IMR-90 (cell line): ENCODE measurements around the gene MTUS2. TPM values are rescaled to one million over a fixed set of nuclear protein-coding genes. Genes with fewer than 3 reads are reported as not detected.

Experiments used
- ATAC-seq: fragments of 200-7000 bp; cut with Tn5 transposase; 2 replicates; pipeline ENCODE4 v1.9.1; 2020; ENCODE audit warnings: low read depth, mild to moderate bottlenecking, moderate library complexity
- BruUV-seq: library from RNA; stranded (reverse); fragments of 400-500 nt; replicated peaks from 2 replicates; lab custom pipeline; 2021; lab: Mats Ljungman, UMichigan
- CTCF ChIA-PET: fragments of 300-600 bp; formaldehyde crosslinking; extraction: SDS; loops from one replicate; lab custom pipeline; 2021; ENCODE audit warnings: antibody characterized with exemption; lab: Yijun Ruan, JAX
- POLR2A ChIA-PET: fragments of 300-600 bp; sonication (Branson Sonifier 250); formaldehyde crosslinking; loops from one replicate; lab custom pipeline; 2022; ENCODE audit warnings: antibody characterized with exemption; ENCODE audit not compliant: unreplicated experiment; lab: Charles Lee
- DNase-seq: peaks from one replicate; pipeline ENCODE4 v3.0.0; 2013
- H2AFZ ChIP-seq: replicated peaks from 2 replicates; pipeline ENCODE3; 2013; ENCODE audit warnings: low read length, mild to moderate bottlenecking; ENCODE audit not compliant: poor library complexity
- H2AK5ac ChIP-seq: 2 replicates; pipeline ENCODE4 v1.6.1; 2013; ENCODE audit warnings: low read depth, low read length, inconsistent platforms
- H2AK9ac ChIP-seq: replicated peaks from 2 replicates; pipeline ENCODE3; 2013; ENCODE audit warnings: mild to moderate bottlenecking, low read depth, low read length, moderate library complexity; ENCODE audit not compliant: poor library complexity
- H2BK120ac ChIP-seq: 2 replicates; pipeline ENCODE4 v1.6.1; 2013; ENCODE audit warnings: low read depth, low read length, inconsistent platforms
- H2BK15ac ChIP-seq: 3 replicates; pipeline ENCODE4 v1.6.1; 2013; ENCODE audit warnings: low read depth, low read length, inconsistent platforms
- H2BK20ac ChIP-seq: 2 replicates; pipeline ENCODE4 v1.6.1; 2013; ENCODE audit warnings: low read depth, mild to moderate bottlenecking, inconsistent platforms, low read length, moderate library complexity
- H2BK5ac ChIP-seq: 2 replicates; pipeline ENCODE4 v1.6.1; 2013; ENCODE audit warnings: mild to moderate bottlenecking, low read depth, low read length, inconsistent platforms; ENCODE audit not compliant: poor library complexity, severe bottlenecking
- H3K14ac ChIP-seq: replicated peaks from 2 replicates; pipeline ENCODE4 v1.6.1; 2013; ENCODE audit warnings: low read depth, low read length, inconsistent platforms
- H3K18ac ChIP-seq: 2 replicates; pipeline ENCODE4 v1.6.1; 2013; ENCODE audit warnings: low read depth, low read length, control low read depth
- H3K23ac ChIP-seq: 2 replicates; pipeline ENCODE4 v1.6.1; 2013; ENCODE audit warnings: low read depth, low read length, inconsistent platforms
- H3K27ac ChIP-seq: 2 replicates; pipeline ENCODE4 v1.5.1; 2013; ENCODE audit warnings: mild to moderate bottlenecking, control low read depth, low read length; ENCODE audit not compliant: insufficient read depth
- H3K27me3 ChIP-seq: 2 replicates; pipeline ENCODE4 v1.6.1; 2013; ENCODE audit warnings: low read length; ENCODE audit not compliant: control insufficient read depth, insufficient read depth
- H3K36me3 ChIP-seq: 2 replicates; pipeline ENCODE4 v1.6.1; 2013; ENCODE audit warnings: low read length, mixed read lengths; ENCODE audit not compliant: control insufficient read depth, insufficient read depth
- H3K4ac ChIP-seq: 2 replicates; pipeline ENCODE4 v1.6.1; 2013; ENCODE audit warnings: low read depth, low read length, inconsistent platforms
- H3K4me1 ChIP-seq: 2 replicates; pipeline ENCODE4 v1.6.1; 2013; ENCODE audit warnings: low read length, mixed read lengths; ENCODE audit not compliant: control insufficient read depth, insufficient read depth
- H3K4me2 ChIP-seq: 2 replicates; pipeline ENCODE4 v1.6.1; 2013; ENCODE audit warnings: low read depth, mild to moderate bottlenecking, control low read depth, low read length, moderate library complexity
- H3K4me3 ChIP-seq: 2 replicates; pipeline ENCODE4 v1.5.1; 2013; ENCODE audit warnings: low read depth, mild to moderate bottlenecking, control low read depth, low read length, moderate library complexity; ENCODE audit not compliant: insufficient read depth
- H3K56ac ChIP-seq: 2 replicates; pipeline ENCODE4 v1.6.1; 2013; ENCODE audit warnings: low read length, inconsistent platforms; ENCODE audit not compliant: insufficient read depth; ENCODE audit errors: extremely low read depth
- H3K79me1 ChIP-seq, 2 experiments: 2 replicates each; pipeline ENCODE4 v1.6.1; 2013; ENCODE audit warnings: low read length in 2 of 2, inconsistent platforms in 1 of 2, low read depth in 1 of 2
- H3K9ac ChIP-seq: 2 replicates; pipeline ENCODE4 v1.6.1; 2013; ENCODE audit warnings: low read depth, low read length, control low read depth
- H3K9me1 ChIP-seq: 2 replicates; pipeline ENCODE4 v1.6.1; 2013; ENCODE audit warnings: low read length, inconsistent platforms; ENCODE audit not compliant: insufficient read depth
- H3K9me3 ChIP-seq: 2 replicates; pipeline ENCODE4 v1.6.1; 2013; ENCODE audit warnings: low read length; ENCODE audit not compliant: control insufficient read depth, insufficient read depth
- H4K20me1 ChIP-seq: 2 replicates; pipeline ENCODE4 v1.6.1; 2013; ENCODE audit warnings: low read length, inconsistent platforms; ENCODE audit not compliant: insufficient read depth
- H4K5ac ChIP-seq: 2 replicates; pipeline ENCODE4 v1.6.1; 2013; ENCODE audit warnings: mild to moderate bottlenecking, low read depth, low read length, control low read depth
- H4K8ac ChIP-seq, 2 experiments: 2 replicates each; pipeline ENCODE4 v1.6.1; 2013; ENCODE audit warnings: low read depth in 2 of 2, low read length in 2 of 2, control low read depth in 1 of 2, inconsistent platforms in 1 of 2
- H4K91ac ChIP-seq: 2 replicates; pipeline ENCODE4 v1.6.1; 2013; ENCODE audit warnings: low read depth, low read length, inconsistent platforms; ENCODE audit not compliant: insufficient read depth
- BHLHE40 ChIP-seq: fragments of 150-350 bp; IDR thresholded peaks from 2 replicates; pipeline ENCODE4 v1.6.1; 2016; ENCODE audit warnings: mild to moderate bottlenecking, low read depth, low read length
- CHD1 ChIP-seq: IDR thresholded peaks from 2 replicates; pipeline ENCODE4 v1.6.1; 2012; ENCODE audit warnings: low read depth, low read length, improper control_type of control experiment
- FOS ChIP-seq: fragments of 150-350 bp; IDR thresholded peaks from 2 replicates; pipeline ENCODE4 v1.6.1; 2016; ENCODE audit warnings: low read depth, low read length
- MAFK ChIP-seq: IDR thresholded peaks from 2 replicates; pipeline ENCODE4 v1.6.1; 2012; ENCODE audit warnings: low read depth, low read length, improper control_type of control experiment
- MAZ ChIP-seq: IDR thresholded peaks from 2 replicates; pipeline ENCODE4 v1.6.1; 2012; ENCODE audit warnings: low read depth, mild to moderate bottlenecking, low read length, improper control_type of control experiment, moderate library complexity, borderline replicate concordance
- NFE2L2 ChIP-seq: fragments of 150-350 bp; IDR thresholded peaks from 2 replicates; pipeline ENCODE4 v1.6.1; 2016; ENCODE audit warnings: low read depth, mild to moderate bottlenecking, low read length
- RCOR1 ChIP-seq: IDR thresholded peaks from 2 replicates; pipeline ENCODE4 v1.6.1; 2012; ENCODE audit warnings: mild to moderate bottlenecking, low read length, improper control_type of control experiment; ENCODE audit not compliant: insufficient replicate concordance
- SMC3 ChIP-seq: fragments of 150-350 bp; IDR thresholded peaks from 2 replicates; pipeline ENCODE4 v1.6.1; 2016; ENCODE audit warnings: low read depth, mild to moderate bottlenecking, antibody characterized with exemption, low read length, moderate library complexity
- WGBS, 2 experiments: methylation state at CpG; one replicate each; pipeline versions ENCODE4 v1.1.5 to v1.1.7; 2013; ENCODE audit warnings: missing lambda C conversion rate in 2 of 2; ENCODE audit not compliant: insufficient read length in 1 of 2; ENCODE audit errors: extremely low coverage in 2 of 2; 5-methylcytosine and 5-hydroxymethylcytosine counted together
- dilution Hi-C: fragments of 300-500 bp; cut with HindIII; formaldehyde crosslinking; loops from one replicate; pipeline ENCODE4 v1.14.3; 2018; ENCODE audit warnings: low sequenced_read_pairs; ENCODE audit not compliant: unreplicated experiment
- in situ Hi-C: fragments of 300-500 bp; cut with MboI; formaldehyde crosslinking; loops from 3 replicates; pipeline ENCODE4 v1.14.3; 2019; ENCODE audit warnings: low sequenced_read_pairs, inconsistent platforms, mixed read lengths
- intact Hi-C: fragments of 100-400 bp; cut with micrococcal nuclease; formaldehyde crosslinking; loops from 2 replicates; pipeline ENCODE4 v1.10.0; 2022
- polyA plus RNA-seq, 3 experiments: library from polyadenylated mRNA; depleted of rRNA; stranded (reverse); fragments of >200 nt; gene quantifications; 2 replicates each; pipeline ENCODE4 v1.2.3, GENCODE V29; 2012; ENCODE audit warnings: low replicate concordance in 1 of 3
- total RNA-seq: library from RNA; depleted of rRNA; stranded (reverse); fragments of >200 nt; gene quantifications from 2 replicates; pipeline ENCODE4 v1.2.3, GENCODE V29; 2012
- TF ChIP-seq, protein P1 (sequence below): fragments of 150-350 bp; IDR thresholded peaks from 2 replicates; pipeline ENCODE4 v1.6.1; 2017; ENCODE audit warnings: mild to moderate bottlenecking, antibody characterized with exemption, low read length, low read depth

MTUS2 gene
- total and polyA plus RNA-seq, 2 of the 4 experiments (the other 2 are of a cell fraction): under 0.01 to 0.02 TPM

DNA sequence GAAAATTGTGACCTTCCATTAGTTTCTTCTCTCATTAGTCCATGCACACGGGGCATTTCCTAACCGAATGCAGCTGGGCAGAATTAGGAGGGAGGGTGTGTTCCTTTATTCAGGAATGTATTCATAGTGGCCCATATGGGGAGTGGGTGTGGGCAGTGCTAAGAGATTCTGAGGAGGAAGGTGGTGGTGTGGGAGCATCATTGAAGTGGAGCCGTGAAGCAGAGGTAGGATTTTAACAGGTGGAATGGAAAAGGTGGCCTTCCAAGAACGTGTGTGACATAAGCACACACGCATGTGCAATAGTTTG is 134.2 kb downstream of the MTUS2 start:
- Histone ChIP-seq H2BK5ac (no peak overlapping the region), H4K20me1 (no peaks in the 10 kb centered on the region), H2AFZ (no peak overlapping the region), H3K14ac (no peak overlapping the region), H3K27me3 (no peaks in the 10 kb centered on the region), H3K23ac (no peak overlapping the region), H4K91ac (no peak overlapping the region), H2BK15ac (no peak overlapping the region), H3K18ac (no peak overlapping the region), H2BK20ac (no peak overlapping the region), H4K5ac (no peak overlapping the region), H3K4me2 (no peak overlapping the region), H2AK9ac (no peak overlapping the region), H3K56ac (no peak overlapping the region), H3K9ac (no peak overlapping the region), H3K4me1 (no peaks in the 10 kb centered on the region), H3K36me3 (no peaks in the 10 kb centered on the region), H2BK120ac (no peak overlapping the region), H3K9me3 (peaks cover 17% of the 10 kb centered on the region; the same call in 1 of the 2 replicates), H2AK5ac (no peak overlapping the region), H3K27ac (no peak overlapping the region), H3K4ac (no peak overlapping the region), H3K4me3 (no peak overlapping the region), H3K79me1 (no peaks in the 10 kb centered on the region), H4K8ac (no peak overlapping the region), H3K9me1 (no peaks in the 10 kb centered on the region)
- TF ChIP-seq, protein P1, sequence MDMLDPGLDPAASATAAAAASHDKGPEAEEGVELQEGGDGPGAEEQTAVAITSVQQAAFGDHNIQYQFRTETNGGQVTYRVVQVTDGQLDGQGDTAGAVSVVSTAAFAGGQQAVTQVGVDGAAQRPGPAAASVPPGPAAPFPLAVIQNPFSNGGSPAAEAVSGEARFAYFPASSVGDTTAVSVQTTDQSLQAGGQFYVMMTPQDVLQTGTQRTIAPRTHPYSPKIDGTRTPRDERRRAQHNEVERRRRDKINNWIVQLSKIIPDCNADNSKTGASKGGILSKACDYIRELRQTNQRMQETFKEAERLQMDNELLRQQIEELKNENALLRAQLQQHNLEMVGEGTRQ: no peak
- TF ChIP-seq FOS (no peak), CHD1 (no peak), MAZ (no peak), RCOR1 (no peak), NFE2L2 (no peak), SMC3 (no peak), MAFK (no peak), BHLHE40 (no peak)
- ChIA-PET CTCF (no interaction called here), POLR2A (no interaction called here)
- no peak for ATAC-seq
- in situ Hi-C loops: no loop called here
- BruUV-seq: no TSS peak
- dilution Hi-C loops: no loop called here
- WGBS, 2 experiments: 60% methylated on average over 3 of the region's 5 CpGs; no CpG with 5 or more reads in 1 of the 2 experiments
- no peak for DNase-seq
- intact Hi-C loops: no loop called here
